NCI-H524 treated with DMSO at 0.1 percent for 48 hours (cell line): ENCODE measurements around the gene TRPM3.

Experiments used
- DNase-seq: peaks from one replicate; lab custom pipeline; 2025; lab: John Stamatoyannopoulos, UW

The TRPM3 gene

GRCh38 chr9:70947086-70947485 is 174.3 kb downstream of the TRPM3 start:
- no peak for DNase-seq

DNA sequence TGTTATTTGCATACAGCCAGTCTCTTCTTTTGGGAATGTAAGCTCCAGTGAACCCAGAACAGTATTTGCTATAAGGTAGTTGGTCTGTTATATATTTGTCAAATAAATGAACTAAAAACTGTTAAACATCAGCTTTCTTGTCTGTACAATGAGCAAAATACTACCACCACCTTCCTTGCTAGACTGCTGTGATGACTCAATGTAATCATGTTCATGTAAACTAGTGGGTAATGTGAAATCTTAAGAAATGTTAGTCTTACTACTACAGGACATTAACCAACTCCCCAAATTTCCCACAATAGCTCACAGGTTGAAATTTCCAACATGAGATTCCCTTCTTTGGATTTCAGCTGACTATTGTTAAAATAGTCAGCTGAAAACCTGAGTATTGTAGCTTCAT is 176.1 kb downstream of the TRPM3 start:
- DNase-seq: no peak

GRCh38 chr9:70941191-70941590 is 180.2 kb downstream of the TRPM3 start:
- no peak for DNase-seq

DNA sequence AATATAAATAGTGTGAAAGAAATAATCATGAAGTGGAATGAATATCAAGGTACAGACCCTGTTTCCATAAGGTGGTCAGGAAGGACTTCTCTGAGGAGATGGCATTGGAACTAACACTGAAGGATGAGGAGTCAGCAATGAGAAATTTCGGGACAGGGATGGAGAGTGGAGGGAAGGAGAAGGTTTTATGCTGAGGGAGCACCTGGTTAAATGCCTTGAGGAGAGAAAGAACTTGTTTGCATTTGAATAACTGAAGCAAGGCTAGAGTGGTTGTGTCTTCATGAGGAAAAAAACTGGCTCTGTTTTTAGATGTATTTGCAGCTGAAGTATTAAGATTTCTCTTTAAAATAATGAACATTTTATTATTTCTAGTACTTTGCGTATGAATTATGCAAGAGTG is 180.8 kb downstream of the TRPM3 start:
- no peak for DNase-seq

GRCh38 chr9:70936536-70936935 is 184.9 kb downstream of the TRPM3 start:
- DNase-seq: no peak

GRCh38 chr9:70935856-70936255 is 185.6 kb downstream of the TRPM3 start:
- no peak for DNase-seq

GRCh38 chr9:70934642-70935041 is 186.8 kb downstream of the TRPM3 start:
- DNase-seq: no peak

DNA sequence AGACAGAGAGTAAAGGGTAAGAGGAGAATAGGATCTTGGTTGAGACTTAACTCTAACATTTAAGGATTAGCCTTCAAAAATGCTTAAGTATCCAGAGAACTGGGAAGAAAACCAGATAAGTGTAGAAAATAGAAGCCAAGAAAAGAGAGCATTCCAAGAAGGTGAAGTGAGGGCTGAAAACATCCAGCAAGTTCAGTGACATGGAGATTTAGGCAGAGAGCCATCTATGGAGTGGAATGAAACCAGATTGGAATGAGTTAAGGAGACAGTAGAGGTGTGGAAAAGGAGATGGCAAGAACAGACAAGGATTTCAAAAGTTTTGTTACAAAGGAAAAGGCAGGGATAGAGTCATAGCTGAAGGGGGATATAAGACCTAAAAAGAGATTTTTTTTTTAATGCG is 188.1 kb downstream of the TRPM3 start:
- no peak for DNase-seq

DNA sequence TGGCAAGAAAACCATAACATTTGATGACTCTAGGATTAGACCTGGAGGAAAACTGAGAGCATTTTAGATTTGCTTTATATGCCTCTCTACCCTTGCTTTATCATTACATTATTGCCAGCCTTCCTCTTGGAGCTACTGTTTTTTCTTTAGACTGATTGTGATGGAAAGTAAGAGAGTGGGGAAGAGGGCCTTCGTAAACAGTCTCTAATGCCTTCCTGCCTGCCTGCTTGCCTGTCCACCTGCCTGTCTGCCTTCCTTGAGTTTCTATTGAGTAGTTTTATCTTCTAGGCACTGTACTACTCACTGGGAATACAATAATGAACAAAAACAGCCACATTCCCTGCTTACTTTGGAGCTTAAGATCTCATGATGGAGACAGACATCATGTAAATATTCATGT is 189.3 kb downstream of the TRPM3 start:
- DNase-seq: no peak

DNA sequence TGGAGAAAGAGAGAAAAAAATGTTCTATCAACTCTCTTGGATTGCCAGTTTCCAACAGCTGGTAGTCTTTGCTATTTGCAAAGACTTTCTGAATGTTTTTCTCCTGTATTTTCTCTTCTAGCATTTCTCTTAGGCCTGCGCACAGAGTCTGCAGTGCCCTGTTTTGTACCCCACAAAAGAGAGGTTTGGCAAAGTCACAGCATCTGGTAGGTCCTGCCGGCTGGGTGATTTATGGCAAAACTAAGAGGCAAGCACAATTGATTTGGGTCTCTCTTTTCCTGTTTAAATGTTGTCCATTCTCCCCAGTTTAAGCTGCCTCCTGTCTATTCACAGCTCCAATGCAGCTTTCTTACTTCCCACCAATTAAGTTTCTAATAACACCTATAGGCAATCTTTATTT is 193.9 kb downstream of the TRPM3 start:
- no peak for DNase-seq

DNA sequence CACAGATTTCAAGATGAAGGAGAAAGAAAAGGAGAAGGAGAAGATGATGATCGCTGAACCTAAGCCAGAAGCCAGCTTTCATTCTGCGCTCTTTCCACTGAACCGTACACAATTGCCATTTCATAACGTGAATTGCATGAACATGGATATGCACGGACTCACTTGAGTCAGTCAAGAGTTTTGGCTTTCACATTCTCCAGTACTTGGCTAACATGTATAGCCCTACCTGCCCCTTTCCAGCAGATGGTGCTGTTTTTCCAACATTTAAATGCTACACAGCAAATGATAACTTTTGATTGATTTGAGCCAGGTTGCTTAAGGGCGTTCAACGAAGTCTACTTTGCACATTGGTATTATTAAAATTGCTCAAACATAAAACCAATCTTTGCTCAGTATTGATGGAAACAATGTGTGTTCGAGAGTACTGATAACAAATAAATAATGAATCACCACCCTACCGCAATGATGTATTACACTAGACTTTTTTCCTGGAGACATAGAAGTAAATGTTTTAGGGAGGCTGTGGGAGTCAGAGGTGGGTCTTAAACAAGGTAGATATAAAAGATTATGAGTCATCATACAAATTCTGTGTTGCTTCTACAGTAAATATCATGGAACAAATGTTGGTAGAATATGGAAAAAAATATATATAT is 196.4 kb downstream of the TRPM3 start:
- peak; percentile 38 for DNase-seq

GRCh38 chr9:70924380-70924779 is 197.0 kb downstream of the TRPM3 start:
- no peak for DNase-seq

- DNase-seq: no peak
These were observed 197.5 kb downstream of the TRPM3 start for GRCh38 chr9:70923961-70924360.

DNA sequence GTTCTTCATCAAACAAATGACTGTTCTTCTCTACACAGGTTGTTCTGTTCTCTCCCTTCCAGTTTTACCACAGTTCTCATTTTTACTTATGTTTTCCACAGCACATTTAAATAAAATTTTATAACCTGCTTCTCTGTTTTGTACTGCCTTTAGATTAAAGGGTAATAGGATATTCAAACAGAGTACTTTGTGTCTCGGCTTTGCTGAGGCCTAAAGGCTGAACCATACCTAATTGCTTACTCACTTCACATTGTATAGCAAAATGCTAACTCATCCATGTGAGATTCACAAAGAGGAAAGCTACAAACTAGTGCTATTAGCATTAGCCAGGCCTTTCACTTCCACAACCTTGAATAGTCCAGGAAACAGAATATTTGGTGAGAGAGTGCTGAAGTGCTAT is 200.3 kb downstream of the TRPM3 start:
- no peak for DNase-seq

DNA sequence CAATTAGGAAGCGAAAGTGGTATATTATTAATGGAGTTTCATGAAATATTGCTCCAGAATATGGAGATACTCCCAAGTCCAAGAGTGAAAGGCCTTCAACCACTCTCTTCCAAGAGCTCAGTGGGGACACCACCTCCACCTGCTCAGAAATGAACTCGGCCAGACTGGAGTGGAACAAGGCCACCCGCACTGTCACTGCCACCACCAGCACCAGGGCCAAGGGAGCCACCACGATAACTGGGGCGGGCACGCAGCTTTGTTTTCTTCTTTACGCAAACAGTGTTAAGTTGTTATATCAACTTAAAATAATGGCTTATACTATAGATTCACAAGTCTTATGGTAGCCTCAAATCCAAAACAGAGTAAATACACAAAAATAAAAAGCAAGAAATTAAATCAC is 204.1 kb downstream of the TRPM3 start:
- no peak for DNase-seq

GRCh38 chr9:70911791-70912190 is 209.6 kb downstream of the TRPM3 start:
- DNase-seq: no peak

- no peak for DNase-seq
These were observed 210.8 kb downstream of the TRPM3 start for GRCh38 chr9:70910598-70910997.

- DNase-seq: no peak
These were observed 218.7 kb downstream of the TRPM3 start for GRCh38 chr9:70902692-70903131.

DNA sequence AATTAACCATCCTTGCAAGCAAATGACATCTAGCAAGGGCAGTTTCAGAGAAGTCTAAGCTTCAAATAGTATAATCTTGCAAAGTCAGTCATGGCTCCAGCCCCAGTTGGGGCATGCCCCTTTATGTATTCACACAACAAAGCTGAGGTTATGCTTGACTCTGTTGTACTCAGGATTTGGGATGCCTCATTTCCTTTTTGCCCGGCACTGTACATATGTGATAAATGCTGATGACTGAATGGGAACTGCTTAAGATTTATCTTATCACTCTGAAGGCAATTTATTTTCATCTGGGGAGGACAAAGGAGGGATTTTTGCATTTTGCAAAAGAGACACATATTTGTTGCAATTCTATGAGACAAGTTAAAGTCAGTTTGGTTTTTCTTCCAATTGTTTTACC is 219.2 kb downstream of the TRPM3 start:
- no peak for DNase-seq

- DNase-seq: no peak
These were observed 219.7 kb downstream of the TRPM3 start for GRCh38 chr9:70901746-70902145.

DNA sequence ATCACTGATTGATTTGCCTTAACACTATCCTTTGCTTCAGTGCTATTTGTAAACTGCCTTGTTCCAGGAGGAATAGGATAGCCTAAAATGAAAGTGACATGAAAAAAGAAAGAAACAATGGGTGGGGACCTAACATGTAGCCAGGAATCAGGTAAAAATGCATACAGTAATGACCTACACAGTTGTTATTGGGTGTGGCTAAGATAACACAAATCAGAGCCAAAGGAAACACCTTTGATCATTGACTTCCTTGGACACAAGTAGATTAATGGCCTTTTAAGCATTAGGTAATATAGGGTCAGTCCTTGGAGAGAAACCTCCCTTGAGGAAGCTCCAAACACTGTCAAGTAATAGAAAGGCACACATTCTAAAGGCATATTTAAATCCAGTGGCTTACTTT is 220.4 kb downstream of the TRPM3 start:
- no peak for DNase-seq

GRCh38 chr9:70893580-70894122 is 227.8 kb downstream of the TRPM3 start:
- no peak for DNase-seq

DNA sequence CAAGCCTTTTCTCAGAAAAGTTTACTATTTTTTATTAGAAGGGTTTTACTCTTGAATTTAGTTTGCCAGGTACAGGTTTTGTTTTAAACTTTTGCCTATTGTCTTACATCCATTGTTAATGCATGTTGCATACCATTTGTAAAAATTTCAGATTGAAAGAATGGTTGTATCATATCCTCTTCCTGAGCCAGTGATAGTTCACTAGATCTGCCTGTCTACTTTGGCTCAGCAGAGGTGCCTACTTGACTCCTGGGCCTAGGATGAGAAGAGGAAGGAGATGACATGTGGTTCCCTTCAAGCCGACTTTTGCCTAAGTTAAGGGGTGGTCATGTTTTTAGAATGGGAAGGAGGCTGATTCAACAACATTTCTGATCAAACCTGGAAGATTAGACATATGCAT is 232.9 kb downstream of the TRPM3 start:
- DNase-seq: no peak

GRCh38 chr9:70887826-70888225 is 233.6 kb downstream of the TRPM3 start:
- DNase-seq: no peak
